IMR-90 (cell line): Measurements from ENCODE around the gene PLA2G2F.

Experiments used
- POLR2A ChIP-seq: IDR thresholded peaks from 2 replicates; pipeline ENCODE4 v1.6.1; 2012; ENCODE audit warnings: mild to moderate bottlenecking, low read depth, low read length
- SMC3 ChIP-seq: fragments of 150-350 bp; IDR thresholded peaks from 2 replicates; pipeline ENCODE4 v1.6.1; 2016; ENCODE audit warnings: low read depth, mild to moderate bottlenecking, antibody characterized with exemption, low read length, moderate library complexity

GRCh38 chr1:20117236-20117635 is 21.9 kb upstream of the PLA2G2F start:
- no peak for TF ChIP-seq SMC3
- no peak for TF ChIP-seq POLR2A
